Activated CD4-positive, CD25-positive, alpha-beta regulatory T cell (primary cell): ENCODE measurements around the gene MACROD1.

Experiments used
- DNase-seq, 4 experiments: peaks; one replicate each; lab custom pipeline; 2025; lab: John Stamatoyannopoulos, UW

The MACROD1 gene

DNA sequence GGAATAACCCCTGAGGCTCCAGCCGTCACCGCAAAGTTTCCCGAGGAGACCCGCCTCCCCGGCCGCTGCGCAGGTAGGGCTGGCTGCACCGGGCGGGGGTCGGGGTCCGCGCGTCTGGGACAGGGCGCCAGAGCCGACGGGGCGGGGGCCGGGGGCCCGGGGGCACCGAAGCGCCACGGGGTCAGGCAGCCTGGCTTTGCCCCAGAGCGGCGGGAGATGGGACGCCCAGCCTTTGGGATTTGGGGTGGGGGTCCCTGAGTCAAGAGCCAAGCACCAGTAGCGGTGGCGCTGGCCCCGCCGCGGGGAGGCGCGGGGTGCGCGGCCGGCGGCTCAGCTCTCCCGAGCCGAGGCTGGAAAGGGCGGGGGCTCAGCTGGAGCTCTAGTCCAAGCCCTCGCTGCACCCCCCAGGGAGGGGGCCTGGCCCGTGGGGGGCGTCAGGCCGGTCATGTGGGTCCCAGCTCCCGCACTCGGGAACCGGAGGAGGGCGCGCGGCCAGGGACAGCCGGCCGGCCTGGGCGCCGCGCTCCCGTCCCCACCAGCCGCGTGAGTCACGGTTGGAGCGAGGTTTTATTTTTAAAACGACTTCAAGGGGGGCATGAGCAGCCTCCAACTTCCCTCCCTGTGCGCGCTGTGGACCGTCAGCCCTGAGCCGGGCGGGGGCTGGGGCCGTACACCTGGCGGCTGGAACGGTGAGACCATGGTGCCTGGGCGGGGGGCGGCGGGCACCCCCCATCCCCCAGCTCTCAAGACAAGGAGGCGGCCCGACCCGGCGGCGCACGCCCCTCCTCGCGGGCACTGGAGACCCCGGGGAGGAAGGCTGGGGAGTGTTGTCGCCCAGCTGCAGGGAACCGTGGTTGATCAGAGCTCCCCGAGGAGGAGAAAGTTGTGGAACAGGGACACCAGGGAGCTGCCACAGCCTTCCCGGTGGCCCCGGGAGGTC is 129.6 kb downstream of the MACROD1 start:
- no peak for DNase-seq

DNA sequence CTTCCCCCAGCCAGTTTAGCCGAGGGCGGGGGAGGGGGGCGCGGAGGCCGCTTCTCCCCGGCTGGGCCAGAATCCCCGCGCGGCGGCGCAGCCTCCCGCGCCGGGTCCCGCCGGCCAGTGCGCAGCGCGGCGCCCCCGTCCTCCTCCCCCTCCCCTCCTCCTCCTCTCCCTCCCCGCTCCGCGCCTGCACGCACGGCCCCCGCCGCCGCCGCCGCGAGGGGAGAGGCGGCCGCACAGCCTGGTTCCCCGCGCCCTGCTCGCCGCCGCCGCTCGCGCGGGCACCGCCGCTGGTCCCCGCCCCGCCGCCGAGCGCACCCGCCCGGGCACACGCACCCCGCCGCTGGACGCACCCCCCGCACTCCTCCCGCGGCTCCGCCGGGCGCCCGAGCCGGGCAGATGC is 130.3 kb downstream of the MACROD1 start, which contains the start of gene FLRT1:
Gene FLRT1, plus strand, starts transcription at position 356 of the 400 bp plus-strand sequence. CDS start 80,337 bp downstream, outside the sequence.
- DNase-seq, result no peak

DNA sequence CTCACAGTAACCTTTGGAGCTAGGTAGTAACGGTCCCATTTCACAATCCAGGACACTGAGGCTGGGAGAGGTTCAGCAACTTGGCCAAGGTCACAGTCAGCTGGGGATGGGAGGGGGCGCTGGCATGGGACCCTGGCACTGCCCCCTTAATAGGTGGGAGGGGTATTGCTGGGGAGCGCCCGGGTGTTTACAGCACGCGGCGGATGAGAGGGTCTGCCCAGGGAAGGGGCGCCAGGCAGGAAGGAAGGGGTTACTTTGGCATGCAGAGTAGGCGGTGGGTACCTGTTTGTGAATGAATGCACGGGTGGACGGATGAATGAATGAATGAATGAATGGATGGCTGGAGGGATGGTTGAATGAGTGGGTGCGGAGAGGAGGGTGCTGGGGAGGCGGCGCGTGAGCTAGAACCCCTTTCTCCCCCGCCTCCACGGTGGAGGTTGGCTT is 130.8 kb downstream of the MACROD1 start:
- DNase-seq, result no peak

DNA sequence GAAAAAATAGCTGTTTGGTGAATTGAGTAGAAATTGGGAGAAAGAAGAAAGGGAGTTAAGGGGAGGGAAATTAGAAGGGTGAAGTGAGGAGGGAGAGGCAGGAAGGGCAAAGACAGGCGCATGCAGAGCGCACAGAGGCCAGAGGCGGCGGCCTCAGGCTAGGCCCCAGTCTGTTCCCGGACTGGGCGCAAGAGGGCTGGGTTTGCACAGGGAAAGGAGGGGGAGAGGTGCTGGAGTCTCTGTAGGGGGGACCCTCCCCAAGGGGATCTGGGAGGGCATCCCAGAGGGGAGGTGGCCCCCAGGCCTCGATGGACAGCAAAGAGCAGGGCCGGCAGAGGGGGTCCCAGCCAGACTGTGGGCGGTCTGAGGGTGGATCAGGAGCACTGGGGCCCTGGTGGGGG is 131.5 kb downstream of the MACROD1 start:
- DNase-seq, result no peak

DNA sequence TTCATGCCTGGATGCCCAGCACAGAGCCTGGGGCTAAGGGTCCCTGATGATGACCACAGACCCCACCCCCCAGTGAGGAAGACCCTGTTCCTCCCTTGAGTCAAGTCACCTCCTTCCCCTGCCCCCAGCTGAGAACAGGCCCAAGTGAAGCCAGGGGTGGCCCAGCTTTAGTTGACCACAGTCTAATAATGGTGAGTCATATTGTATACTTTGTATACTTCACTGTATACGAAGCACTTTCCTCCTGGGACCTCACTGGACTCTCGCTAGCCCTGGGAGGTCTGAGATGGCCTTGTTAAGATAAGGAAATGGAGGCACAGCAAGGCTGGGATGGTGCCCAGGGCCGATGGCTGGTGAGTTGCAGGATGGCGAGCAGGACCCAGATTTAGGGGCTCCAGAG is 133.9 kb downstream of the MACROD1 start:
- no peak for DNase-seq

DNA sequence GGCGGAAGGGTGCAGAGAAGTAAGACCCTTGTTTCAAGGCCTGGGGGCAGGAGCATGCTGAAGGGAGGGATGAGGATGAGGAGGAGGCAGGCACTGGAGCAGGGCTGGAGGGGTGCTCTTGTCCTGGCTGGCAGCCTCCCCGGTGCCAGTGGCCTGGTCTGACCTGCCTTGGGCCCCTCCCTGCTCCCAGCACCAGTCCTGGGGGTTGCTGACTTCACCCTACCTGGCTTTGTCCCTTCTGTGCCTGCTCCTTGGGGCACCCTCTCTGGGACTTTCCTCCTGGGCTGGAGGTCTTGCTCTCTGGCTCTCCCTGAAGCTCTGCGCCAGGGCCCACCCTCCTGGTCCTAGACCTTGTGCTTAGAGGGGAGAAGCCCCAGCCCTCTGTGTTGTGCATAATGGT is 134.9 kb downstream of the MACROD1 start:
- no peak for DNase-seq

DNA sequence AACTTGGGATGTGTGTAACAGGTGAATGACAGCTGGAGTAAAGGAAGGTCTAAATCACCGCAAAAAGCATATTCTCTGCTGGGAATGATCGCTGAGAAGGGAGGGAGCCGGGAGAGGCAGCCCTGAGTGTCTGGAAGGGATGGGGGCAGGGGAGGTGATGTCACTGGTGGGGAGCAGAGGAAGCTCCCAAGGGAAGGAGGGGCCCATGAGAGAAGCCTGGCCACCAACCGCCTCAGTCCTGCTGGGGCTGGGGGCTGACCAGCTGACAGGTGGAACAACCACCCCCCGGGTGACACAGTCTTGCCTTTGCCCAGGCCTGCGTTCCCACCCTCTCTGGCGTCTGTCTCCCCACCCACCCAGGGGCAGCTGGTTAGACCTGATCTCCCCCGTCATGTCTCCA is 136.1 kb downstream of the MACROD1 start:
- DNase-seq, result no peak

DNA sequence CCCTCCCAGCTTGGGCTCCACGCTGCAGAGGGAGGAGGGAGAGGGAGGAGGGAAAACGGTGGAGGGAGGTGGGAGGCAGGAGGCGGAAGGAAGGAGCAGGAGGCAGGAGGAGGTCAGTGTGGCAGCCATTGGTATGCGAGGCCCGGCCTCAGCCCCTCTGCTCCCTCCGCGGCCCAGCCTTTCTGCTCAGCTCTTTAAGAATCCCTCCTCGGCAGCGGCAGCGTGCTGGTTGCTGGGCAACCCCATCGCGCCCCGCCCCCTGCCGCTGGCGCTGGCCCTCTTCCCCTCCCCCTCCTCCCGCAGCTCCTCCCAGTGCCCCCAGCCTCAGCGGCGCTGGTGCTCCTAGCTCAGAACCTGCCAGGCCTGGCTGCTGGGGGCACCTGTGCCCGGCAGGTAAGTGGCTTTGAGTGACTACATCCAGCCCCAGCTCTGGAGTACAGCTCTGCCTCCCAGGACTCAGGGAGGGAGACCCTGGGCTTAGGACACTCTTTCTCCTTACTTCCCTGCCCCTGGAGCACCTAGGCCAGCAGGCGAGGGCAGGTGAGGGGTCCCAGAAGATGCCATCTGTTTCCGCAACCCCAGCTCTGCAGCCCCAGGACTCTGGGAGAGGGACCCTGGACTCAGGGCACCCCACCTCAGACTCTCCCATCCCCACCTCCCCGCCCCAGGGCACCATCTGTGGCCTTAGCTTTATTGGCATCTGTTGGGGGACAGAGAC is 137.4 kb downstream of the MACROD1 start:
- DNase-seq, result no peak

DNA sequence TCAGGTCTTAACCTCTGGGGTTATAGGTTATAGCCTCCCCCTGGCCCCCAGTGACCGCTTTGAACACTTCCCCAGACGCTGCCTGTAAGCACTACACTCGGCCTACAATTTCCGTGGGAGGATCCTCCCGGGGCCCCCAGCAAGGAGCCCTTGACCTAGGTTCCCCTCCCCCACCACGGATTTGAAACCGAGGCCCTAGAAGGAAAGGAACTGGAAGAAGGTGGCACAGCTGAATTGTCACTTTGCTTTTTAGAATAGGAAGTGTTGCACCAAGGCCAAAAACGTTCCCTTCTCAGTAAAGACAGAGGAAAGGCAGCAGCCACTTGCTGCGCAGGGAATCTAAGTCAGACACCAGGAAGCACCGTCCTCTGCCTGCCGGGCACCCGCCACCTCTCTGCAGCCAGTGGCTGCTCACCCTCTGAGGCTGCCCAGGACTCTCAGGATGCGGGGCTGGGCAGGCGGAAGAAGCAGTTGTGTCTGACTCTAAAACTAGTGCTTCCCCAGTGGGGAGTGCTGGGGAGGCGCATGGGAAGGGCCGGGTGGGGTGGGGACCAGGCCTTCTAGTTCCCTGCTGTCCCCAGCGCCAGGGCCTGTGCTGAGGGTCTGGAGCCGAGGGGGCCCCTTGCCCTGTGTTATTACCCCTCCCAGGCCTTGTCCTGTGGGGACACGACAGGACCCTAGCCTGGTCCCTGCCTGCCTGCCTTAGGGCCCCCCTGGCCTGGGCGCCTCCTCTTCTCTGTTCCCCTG is 138.1 kb downstream of the MACROD1 start:
- no peak for DNase-seq

DNA sequence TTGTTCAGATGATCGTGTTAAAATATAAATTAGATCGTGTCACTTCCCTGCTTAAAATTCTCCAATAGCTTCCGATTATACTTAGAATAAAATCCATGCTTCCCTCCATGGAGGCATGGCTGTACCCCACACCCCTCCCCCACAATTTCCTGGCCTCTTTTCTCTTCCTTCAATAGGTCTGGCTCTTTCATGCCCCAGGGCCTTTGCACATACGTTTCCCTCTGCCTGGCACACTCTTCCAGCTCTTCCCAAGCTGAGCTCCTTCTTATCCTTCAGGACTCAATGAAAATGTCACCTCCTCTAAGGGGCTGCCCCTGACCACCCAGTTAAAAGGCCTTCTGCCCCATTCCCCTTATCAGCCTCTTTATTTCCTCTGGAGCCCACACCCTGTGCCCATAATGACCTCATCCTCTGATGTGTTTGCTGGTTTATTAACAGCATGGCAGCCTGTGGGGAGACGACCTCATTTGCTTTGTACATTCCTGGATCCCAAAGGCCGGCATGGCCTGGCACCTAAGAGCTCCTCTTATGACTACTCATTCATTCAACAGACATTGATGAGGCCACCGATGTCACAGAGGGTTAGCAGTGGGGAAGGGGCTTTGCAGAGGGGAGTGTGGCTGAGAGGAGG is 139.2 kb downstream of the MACROD1 start:
- no peak for DNase-seq

DNA sequence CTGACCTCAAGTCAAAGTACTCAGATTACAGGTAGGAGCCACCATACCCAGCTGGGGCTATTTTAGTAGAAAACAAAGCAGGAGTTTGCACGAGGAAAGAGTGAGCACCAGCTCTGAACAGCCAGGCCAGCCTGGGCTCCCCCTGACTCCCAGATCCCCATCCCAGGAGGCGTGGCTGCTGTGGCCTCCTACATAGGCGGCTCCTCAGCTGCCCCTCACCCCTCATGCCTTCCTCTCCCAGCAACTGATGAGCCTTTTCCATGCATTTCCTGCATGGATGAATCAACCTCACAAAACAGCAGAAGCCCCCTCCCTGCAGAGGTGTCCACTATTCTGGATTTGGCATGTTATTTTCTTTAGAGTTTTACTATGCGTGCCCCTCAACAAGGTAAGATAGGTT is 140.7 kb downstream of the MACROD1 start:
- DNase-seq, result no peak

DNA sequence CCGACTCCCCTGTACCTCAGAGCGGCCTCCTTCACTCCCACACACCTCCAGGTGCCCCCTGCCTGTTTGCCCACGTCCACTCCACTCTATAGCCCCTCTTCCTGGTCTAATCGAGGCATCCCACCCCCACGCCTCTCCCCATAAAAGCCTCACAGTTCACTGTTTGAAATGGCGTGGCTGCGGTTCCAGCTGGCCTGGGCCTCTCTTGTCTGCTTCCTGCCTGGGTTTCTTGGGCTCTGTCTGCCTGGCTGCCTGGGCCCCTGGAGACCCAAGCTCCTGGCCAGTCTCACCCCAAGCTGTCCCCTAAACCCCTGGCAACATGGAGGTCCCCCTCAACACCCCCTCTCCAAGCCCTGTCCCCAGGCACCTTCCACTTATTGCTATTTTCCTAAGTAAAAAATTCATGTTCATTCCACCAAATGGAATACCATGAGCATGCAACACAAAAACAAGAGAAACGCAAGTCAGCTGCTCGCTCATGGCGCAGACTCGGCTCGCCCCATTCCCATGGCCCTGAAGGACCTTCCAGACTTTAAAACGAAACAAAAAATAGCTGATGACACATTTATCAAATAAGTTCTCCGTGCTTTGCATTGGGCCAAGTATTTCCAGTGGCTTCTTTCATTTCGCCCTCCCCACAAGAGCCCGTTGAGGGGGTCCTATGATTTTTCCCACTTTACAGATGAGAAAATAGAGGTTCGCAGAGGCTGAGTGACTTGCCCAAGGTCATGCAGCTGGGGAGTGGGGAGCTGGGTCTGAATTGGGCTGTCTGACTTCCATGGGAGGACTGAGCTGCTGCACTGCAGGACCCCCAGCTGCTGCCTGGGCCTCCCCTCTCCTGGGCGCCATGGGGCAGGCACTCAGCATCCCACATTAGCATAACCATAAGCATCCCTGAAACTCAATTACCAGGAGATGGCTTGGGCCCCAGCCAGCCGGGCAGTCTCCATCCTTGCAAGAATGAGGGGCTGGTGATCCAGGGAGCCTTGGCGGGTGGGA is 141.9 kb downstream of the MACROD1 start:
- no peak for DNase-seq

DNA sequence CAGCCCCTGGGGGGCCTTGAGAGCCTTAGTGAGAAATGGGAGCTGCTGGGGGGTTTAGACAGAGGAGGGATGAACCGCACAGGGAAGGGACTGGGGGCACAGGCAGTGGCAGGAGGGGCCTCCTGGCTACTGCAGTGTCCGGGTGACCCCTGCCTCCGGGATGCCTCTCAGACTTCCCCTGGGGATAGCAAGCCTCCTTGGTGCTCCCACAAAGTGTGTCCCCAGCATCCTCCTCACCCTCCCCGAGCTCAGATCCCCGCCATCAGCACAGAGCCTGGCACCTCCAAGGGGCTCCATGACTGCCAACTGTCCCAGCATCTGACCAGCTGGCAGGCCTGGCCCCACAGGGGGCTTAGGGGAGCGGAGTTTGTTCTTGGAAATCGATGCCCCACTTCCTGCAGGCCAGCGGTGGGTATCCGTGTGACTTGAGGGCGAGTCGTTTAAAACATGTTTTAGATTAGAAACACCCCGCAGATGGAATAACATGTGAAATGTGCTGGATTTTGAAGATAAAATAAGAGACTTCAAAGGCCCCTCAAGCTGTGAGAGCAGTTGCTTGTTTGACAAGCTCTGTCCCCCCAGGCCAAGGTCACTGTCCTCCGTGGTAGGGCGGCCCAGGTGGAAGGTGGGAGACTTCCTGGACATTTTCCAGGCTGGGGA is 143.7 kb downstream of the MACROD1 start:
- no peak for DNase-seq

DNA sequence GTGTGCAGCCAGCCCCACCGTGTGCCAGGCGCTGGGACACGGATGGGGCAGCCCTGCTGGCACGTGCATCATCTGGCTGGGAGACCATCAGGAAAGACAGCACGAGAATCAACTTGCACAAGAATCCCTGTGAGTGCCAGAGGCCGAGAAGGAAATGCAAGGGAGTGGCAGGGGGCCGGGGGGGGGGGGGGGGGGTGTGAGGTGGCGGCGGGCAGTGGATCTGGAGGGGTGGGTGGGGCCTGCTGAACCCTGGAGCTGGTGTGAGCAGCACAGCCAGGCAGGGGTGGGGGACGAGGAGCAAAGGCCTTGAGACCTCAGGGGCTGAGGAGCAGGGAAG is 144.2 kb downstream of the MACROD1 start:
- no peak for DNase-seq

DNA sequence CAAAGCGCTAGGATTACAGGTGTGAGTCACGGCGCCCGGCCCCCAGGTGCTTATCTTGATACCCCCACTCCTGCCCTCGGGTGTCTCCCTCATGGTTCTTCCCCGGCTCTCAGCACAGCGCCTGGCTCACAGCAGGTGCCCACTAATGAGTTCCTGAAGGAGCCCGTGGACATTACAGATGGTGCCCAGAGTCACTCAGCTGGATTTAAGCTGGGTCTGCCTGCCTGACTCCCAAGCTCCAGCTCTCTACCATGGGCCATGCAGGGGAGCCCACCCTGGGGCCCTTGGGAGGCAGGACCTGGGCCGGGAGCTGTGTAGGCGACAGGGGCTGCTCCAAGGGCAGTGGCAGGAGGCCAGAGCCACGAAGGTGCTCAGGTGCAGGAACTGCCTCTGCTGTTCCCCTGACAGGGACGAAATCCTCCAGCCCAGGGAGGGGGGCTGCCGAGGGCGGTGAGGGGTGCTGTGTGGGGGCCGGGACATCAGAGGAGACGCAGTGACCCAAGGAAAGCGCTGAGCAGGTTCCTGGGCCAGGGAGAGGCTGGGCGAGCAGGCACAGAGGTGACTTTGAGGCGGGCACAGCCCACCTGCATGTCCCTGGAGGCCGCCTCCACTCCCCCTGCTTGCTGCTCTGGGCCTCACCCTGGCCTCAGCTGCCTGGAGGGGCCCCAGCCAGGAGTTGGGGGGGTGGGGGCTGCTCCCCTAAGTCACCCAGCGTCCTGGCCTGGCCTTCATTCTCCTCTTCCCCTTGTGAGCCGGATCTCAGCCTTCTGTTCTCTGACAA is 144.7 kb downstream of the MACROD1 start:
- DNase-seq, result no peak

DNA sequence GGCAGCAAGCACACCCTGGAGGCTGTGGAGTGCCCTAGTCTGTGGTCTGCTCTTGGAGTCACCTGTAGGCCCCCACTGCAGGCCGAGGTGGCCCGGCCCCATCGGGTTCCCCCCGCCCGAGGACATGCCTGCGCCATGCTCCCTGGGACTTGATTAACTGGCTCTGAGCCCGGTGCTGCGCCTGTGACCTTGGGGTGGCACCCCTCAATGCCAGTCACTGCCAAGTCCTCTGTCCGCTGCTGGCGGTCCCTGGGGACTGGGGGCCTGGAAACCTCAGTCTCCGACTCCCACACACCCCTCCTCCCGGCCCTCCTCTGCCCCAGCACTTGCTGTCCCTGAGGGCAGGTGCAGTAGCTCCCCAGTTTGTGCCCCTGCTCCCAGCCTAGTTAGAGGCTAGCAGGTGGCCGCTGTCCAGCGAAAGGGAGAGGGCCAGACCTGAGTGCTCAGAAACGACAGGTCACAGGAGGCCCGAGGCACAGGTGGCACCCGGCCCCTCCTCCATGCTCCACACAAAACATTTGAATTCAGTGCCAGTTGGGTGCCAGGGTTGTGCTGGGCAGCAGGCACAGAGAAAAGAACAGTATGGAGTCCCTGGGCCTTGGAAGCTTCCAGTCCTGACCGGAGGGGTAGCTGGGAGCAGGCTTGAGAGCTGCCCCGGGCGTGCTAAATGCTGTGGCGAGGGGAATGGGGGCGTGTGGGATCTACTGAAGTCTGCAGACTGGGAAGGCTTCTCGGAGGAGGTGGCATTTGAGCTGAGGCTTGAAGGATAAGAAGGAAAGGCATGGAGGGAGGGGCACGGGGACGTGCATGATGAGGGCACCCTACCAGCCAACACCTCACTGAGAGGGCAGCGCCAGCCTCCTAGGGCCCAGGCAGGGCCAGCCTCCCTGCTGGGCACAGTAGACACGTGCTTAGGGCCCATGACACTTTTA is 146.5 kb downstream of the MACROD1 start:
- DNase-seq, result no peak

DNA sequence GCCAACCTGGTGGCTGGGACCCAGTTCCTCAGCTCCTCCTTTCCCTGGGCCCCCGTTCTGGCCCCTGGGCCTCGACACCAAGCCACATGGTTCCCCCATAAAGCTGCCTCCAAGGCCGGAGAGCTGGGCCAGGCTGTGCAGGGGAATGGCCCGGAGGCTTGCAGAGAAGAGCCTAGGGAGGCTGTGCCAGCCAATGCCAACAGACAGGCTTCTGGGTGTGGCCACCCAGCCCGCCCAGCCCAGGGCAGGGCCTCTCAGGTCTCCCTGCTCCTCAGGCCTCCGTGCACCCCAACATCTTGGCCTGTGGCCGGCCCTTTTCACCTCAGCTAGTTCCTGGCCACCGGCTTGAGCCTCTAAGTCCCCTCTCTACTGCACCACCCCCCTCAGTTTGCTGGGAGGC is 147.6 kb downstream of the MACROD1 start:
- DNase-seq, result no peak

DNA sequence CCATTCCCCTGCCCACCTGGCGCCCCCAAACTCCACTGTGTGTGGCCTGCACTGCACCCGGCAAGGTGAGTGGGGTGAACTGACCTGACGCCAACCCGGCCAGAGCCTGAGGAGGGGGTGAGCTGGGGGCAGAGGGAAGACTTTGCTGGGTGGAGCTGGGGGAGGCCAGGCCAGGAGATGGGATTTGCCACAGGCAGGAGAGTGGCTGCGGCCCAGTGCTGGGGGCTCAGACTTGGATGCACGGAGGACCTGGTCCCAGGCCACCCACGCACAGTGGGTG is 148.0 kb downstream of the MACROD1 start:
- DNase-seq, result no peak
